Peyer's patch (tissue), 4 donors: ENCODE data around the gene CLK2. TPM values are rescaled to one million over a fixed set of nuclear protein-coding genes. Genes with fewer than 3 reads are reported as not detected.

Experiments
- DNase-seq, 3 donors: peaks; one replicate each; pipeline ENCODE4 v3.0.0-alpha.2; 2017 to 2019
- H3K27ac ChIP-seq, 4 donors: fragments of 200-600 bp; sonication (generic); one replicate each; pipeline ENCODE4 v1.5.1; 2016 to 2019
- H3K27me3 ChIP-seq, 2 donors: fragments of 200-600 bp; sonication (generic); one replicate each; pipeline ENCODE4 v1.5.1; 2019
- H3K36me3 ChIP-seq, 3 donors: fragments of 200-600 bp; sonication (generic); one replicate each; pipeline ENCODE4 v1.5.1; 2016 to 2019
- H3K4me1 ChIP-seq, 4 donors: fragments of 200-600 bp; sonication (generic); one replicate each; pipeline ENCODE4 v1.5.1; 2016 to 2019
- H3K4me3 ChIP-seq, 4 donors: fragments of 200-600 bp; sonication (generic); 1 replicate in 3 of 4; 2 replicates in 1 of 4; pipeline ENCODE4 v1.5.1; 2016 to 2019; ENCODE audit warnings: mild to moderate bottlenecking in 1 of 4
- H3K9me3 ChIP-seq, 4 donors: fragments of 200-600 bp; sonication (generic); one replicate each; pipeline ENCODE4 v1.5.1; 2016 to 2019; ENCODE audit warnings: mild to moderate bottlenecking in 1 of 4
- POLR2A ChIP-seq, 2 donors: fragments of 450-650 bp; IDR thresholded peaks; one replicate each; pipeline ENCODE4 v1.5.1; 2017; ENCODE audit warnings: antibody characterized with exemption in 2 of 2, mild to moderate bottlenecking in 2 of 2, moderate library complexity in 2 of 2
- total RNA-seq, 4 donors: library from RNA; depleted of rRNA; stranded (reverse); fragments of >200 nt; gene quantifications; one replicate each; pipeline ENCODE4 v1.1.0, GENCODE V29; 2016
- TF ChIP-seq, protein P1 (sequence below), 6 experiments: fragments of 450-650 bp in 4 of 6; fragments of 200-600 bp in 2 of 6; sonication (generic) in 1 of 6; IDR thresholded peaks; one replicate each; pipeline ENCODE4 v1.5.1; 2017 to 2019; ENCODE audit warnings: antibody characterized with exemption in 6 of 6, mild to moderate bottlenecking in 3 of 6, moderate library complexity in 1 of 6

Gene CLK2
- total RNA-seq, 4 donors from 2014 or later, result 44.7 to 125 (median 98.5) TPM

DNA sequence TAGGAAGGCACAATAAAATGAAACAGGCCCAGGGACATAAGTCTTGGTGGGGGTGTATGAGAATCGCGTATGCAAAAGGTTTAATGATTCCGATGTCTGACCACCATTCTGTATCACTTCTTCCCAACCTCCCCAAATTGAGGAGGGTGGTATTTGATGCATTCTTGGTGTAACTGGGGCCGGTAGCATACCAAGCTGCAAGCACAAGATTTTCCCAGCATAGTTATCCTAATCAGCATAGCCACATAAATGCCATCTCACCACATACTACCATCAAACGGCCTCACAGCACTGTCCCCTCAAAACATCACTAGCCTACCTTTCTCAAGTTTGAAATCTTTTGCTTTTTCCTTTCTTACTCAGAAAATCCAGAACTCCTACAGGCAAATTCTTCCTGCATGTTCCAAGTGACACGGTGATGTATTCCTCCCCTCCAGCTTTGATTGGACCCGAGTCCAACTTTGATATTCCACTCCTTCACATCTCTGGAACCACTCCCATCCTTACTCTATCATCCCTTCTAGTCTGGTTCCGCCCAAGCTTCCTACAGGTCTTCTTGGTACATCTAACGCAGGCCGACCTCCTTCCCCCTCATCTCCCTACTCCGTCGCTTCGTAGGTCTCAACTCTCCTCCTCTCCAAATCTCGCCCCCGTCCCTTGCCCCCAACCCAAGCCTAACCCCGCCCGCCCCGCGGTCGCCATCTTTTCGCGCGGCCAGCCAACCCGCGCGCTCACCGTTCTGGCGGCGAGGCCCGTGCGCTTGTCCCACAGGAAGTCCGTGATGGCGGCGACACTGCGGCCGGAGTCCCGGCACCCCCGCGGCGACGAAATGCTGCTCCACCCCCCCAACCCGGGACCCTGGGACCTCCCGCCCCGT lies 600 bp downstream of the CLK2 start:
- H3K36me3 ChIP-seq, result peaks cover 0 to 39% (median 4%) of the 10 kb centered on the region in 3 donors
- H3K27ac ChIP-seq, result peak overlapping the region; percentile 95 to 99 (median 97)
- peaks cover 0 to 24% (median 6%) of the 10 kb centered on the region in 4 donors for H3K4me1 ChIP-seq
- peak overlapping the region; percentile 68 to 96 (median 74) for H3K4me3 ChIP-seq
- no peaks in the 10 kb centered on the region for H3K27me3 ChIP-seq
- no peak for DNase-seq
- H3K9me3 ChIP-seq, result no peaks in the 10 kb centered on the region
- TF ChIP-seq, protein P1, sequence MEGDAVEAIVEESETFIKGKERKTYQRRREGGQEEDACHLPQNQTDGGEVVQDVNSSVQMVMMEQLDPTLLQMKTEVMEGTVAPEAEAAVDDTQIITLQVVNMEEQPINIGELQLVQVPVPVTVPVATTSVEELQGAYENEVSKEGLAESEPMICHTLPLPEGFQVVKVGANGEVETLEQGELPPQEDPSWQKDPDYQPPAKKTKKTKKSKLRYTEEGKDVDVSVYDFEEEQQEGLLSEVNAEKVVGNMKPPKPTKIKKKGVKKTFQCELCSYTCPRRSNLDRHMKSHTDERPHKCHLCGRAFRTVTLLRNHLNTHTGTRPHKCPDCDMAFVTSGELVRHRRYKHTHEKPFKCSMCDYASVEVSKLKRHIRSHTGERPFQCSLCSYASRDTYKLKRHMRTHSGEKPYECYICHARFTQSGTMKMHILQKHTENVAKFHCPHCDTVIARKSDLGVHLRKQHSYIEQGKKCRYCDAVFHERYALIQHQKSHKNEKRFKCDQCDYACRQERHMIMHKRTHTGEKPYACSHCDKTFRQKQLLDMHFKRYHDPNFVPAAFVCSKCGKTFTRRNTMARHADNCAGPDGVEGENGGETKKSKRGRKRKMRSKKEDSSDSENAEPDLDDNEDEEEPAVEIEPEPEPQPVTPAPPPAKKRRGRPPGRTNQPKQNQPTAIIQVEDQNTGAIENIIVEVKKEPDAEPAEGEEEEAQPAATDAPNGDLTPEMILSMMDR (IDR thresholded peaks at IDR 0.05), result no peak
- no peak for TF ChIP-seq POLR2A (IDR thresholded peaks at IDR 0.05)

DNA sequence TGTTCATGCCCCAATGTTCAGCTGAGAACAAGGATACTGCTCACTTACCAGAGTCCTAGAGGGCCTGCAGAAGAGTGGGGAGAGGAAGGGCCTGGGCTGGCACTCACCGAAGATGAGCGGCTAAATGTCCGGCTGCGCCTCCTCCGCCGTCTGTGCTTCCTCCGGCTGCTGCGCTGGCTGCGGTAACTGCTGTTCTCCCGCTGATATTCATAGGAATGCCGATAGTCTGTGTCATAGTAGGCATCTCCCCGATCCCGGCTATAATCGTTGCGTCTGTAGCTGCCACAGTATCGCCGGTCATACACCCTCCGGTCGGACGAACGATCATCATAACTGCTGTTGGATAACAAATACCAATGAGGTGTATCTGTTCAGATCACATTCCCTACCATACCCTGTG lies 3.9 kb downstream of the CLK2 start:
- no peak for TF ChIP-seq POLR2A (IDR thresholded peaks at IDR 0.05)
- TF ChIP-seq, protein P1 (IDR thresholded peaks at IDR 0.05), result no peak
- H3K36me3 ChIP-seq, result peaks cover 0 to 72% (median 4%) of the 10 kb centered on the region in 3 donors

DNA sequence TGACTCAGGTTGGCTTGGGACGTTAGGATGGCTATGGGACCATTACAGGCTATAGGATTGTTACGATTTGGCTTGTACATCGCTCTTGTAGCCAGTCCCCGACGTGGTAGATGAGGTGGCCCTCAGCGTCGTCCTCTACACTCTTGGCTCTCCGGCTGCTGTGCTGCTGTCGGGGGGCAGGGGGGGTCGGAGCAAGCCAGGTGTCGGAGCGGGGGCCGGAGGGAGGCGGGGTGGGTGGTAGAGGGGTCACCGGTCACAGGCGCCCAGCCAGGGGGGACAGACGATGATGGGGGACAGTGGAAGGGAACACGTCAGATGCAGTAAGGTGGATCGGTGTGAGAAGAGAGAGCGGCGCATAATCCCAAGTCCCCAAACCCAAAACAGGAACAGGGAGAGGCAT lies 4.7 kb downstream of the CLK2 start:
- Histone ChIP-seq H3K4me1 (peaks cover 0 to 16% (median 6%) of the 10 kb centered on the region in 4 donors), H3K27me3 (no peaks in the 10 kb centered on the region), H3K27ac (no peak overlapping the region), H3K36me3 (peaks cover 0 to 80% (median 4%) of the 10 kb centered on the region in 3 donors), H3K4me3 (no peak overlapping the region), H3K9me3 (no peaks in the 10 kb centered on the region)
- no peak for DNase-seq
- TF ChIP-seq, protein P1 (IDR thresholded peaks at IDR 0.05), result no peak
- no peak for TF ChIP-seq POLR2A (IDR thresholded peaks at IDR 0.05)

More for the DNA sequence above, 3.9 kb downstream of the CLK2 start:
- peaks cover 0 to 19% (median 6%) of the 10 kb centered on the region in 4 donors for H3K4me1 ChIP-seq
- no peak for DNase-seq
- no peak overlapping the region for H3K27ac ChIP-seq
- H3K4me3 ChIP-seq, result no peak overlapping the region
- H3K27me3 ChIP-seq, result no peaks in the 10 kb centered on the region
- no peaks in the 10 kb centered on the region for H3K9me3 ChIP-seq

DNA sequence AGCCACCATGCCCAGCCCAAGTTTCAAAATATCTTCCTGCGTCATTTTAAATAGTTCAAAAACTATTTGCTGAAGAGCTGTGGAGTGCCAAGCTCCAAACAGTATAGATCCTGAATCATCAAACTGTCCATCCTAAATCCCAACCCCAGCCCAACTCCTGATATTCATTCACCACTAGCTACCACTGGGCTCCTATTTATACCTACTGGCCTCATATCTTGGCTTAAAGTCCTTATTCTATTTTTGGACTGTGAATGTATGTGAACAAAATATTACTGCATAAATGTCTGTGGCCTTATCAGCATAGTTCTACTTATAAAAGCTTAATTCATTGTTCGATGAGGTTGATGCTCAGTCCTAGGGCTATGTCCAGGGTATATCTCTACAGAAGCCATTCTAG lies 5.9 kb downstream of the CLK2 start:
- H3K4me3 ChIP-seq, result no peak overlapping the region
- no peaks in the 10 kb centered on the region for H3K27me3 ChIP-seq
- H3K27ac ChIP-seq, result no peak overlapping the region
- no peak for DNase-seq
- no peak for TF ChIP-seq POLR2A (IDR thresholded peaks at IDR 0.05)
- TF ChIP-seq, protein P1 (IDR thresholded peaks at IDR 0.05), result no peak
- peaks cover 0 to 88% (median 4%) of the 10 kb centered on the region in 3 donors for H3K36me3 ChIP-seq
- H3K9me3 ChIP-seq, result no peaks in the 10 kb centered on the region
- peaks cover 0 to 17% (median 3%) of the 10 kb centered on the region in 4 donors for H3K4me1 ChIP-seq

DNA sequence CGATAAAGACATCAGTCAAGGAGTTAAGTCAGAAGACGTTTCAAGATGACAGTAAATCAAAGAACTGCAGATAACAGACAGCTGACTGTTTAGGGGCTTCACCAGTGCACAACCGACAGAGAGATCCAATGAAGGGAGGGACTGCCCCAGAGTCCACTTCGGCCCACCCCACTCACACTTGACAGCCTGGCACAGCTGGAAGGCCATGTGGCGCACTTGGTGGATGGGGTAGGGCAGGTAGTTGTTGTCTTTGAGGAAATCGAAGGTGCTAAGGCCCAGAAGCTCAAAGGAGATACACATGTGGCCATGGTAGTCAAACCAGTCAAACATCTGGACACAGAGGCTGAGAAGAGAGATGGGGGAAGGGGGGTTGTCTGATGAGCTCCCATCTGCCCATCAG lies 6.8 kb downstream of the CLK2 start:
- Histone ChIP-seq H3K27ac (no peak overlapping the region), H3K36me3 (peaks cover 0 to 88% (median 4%) of the 10 kb centered on the region in 3 donors)

More for the DNA sequence above, 6.8 kb downstream of the CLK2 start:
- Histone ChIP-seq H3K4me3 (no peak overlapping the region), H3K27me3 (no peaks in the 10 kb centered on the region), H3K9me3 (no peaks in the 10 kb centered on the region), H3K4me1 (peaks cover 0 to 10% (median 1%) of the 10 kb centered on the region in 4 donors)
- DNase-seq, result no peak
- TF ChIP-seq, protein P1 (IDR thresholded peaks at IDR 0.05), result no peak
- TF ChIP-seq POLR2A (IDR thresholded peaks at IDR 0.05), result no peak
